DMS79 (cell line): ENCODE data around the gene BAIAP2L2.
"Not testable (repeated sequence)": the region's sequence is repeated elsewhere in the genome, so short reads cannot be mapped to it uniquely, and the experiment has no call there.

Source experiments
- DNase-seq: peaks from one replicate; lab custom pipeline; 2025; lab: John Stamatoyannopoulos, UW

BAIAP2L2 gene

DNA sequence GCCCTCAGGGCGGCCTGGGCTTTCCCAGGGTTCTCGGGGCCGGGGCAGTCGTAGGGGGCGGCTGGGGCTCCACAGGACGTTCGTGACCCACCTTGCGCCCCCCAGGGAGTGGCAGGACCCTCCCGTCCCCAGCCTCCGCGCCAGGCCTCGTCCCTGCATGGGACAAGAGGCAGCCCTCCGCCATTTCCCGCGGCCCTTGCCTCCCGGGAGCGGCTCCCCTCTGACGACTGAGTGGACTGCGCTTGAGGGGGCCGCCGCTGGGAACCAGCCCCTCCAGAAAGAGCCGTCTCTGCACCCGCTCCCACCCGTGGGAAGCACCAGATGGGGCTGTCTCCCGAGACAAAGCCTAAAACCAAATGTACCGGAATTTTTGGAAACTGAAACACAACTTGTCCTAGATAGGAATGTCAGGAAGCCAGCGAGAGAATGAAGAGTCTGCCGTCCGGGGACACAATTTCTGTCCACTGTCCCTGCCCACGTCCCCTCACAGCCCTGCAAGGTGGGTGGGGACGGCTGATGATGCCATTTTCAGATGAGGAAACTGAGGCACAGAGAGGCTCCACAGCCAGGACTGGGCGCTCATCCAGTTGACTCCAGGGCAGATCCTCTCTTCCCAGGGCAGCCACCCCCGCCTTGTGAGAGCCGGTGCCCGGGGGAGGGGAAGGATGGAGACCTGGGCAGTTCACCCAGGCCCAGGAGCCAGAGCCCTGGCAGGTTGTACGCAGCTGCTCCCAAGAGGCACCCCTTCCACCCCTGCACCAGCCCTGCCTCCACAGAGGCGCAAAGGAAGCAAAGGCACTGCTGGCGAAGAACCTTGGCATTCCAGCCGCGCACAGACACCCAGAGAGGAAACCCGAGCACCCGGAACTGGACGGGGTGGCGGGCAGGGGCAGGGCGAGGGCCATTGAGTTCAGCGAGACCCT is 71.3 kb downstream of the BAIAP2L2 start:
- no peak for DNase-seq

- DNase-seq = no peak
Measured at GRCh38 chr22:38038426-38038825, 72.1 kb downstream of the BAIAP2L2 start.

GRCh38 chr22:38037367-38038150 is 72.9 kb downstream of the BAIAP2L2 start:
- DNase-seq = not testable (repeated sequence)

DNA sequence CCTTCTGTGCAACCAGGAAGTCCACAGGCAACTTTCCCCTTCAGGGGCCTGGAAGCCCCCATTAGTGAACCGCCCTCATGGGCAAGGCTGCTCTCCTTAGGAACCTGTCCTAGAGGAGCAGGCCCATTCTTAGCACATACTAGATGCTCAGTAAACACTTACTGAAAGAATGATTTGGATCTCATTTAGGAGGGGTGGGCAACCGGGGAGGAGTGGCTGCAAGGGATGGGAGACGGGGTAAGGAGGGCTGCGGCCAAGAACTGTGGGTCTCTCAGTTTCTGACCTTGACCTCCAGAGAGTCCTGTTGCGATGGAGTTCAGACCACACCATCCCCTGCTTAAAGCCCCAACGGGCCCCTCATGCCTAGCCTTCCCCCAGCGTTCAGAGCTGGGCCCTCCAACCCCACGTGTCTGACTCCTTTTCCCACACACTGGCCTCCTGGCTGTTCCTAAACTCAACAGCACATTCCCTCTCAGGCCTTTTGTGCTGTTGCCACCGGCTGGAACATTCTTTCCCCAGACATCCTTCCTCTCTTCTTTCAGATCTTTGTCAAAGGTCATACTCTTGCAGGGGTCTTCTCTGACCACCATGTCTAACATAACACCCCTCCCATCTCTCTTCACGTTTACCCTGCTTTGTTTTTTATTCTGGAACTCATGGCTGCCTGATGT is 74.0 kb downstream of the BAIAP2L2 start:
- DNase-seq = no peak

DNA sequence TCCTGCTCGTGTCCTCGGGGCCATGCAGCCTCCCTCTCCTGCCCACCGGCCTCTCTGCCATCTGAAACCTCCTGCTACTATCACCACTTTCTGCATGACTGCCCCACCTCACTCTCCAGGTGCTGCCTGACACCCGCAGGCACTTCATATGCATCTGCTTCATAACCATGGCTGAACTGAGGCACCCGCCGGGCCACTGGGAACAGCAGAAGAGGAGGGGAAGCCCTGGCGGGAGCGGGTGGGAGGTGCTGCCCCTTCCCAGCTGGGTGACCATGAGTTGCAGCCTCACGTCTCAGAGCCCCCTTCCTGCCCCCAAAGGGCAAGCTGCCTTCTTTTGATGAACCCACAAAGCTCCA is 75.0 kb downstream of the BAIAP2L2 start:
- DNase-seq = no peak
